ENCODE data around the gene SLC39A11.
"Not testable (repeated sequence)": the region's sequence is repeated elsewhere in the genome, so short reads cannot be mapped to it uniquely, and the experiment has no call there.

Gene SLC39A11

DNA sequence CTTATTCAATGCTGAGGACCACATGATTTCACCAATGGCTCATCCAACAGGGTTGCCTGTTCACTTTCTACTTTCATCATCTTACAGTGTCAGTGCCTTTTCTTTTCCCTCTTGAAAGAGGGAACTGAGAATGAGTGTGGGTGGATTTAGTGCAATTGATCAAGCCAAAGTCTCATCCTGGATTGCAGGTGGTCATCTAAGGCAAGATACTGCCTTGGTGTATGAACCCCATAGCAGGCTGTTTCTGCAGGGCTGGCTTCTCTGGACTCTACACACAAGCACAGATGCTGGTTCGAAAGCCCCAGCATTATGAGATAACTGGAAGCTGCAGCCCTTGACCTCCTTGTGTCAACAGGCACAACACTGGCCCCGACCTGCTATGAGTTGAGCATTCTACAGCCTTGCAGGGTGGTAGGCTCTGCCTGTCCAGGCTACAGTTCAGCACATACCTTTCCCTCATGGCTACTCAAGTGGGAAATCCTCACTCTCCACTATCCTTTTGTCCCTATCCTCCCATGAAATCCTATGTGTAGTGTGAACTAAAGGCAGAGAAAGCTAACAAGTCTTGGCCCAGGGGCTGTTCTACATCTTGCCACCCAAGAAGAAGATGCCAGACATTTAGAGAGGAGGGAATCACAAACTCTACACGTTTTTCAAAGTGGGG lies 358.7 kb downstream of the SLC39A11 start:
- no peak for DNase-seq

DNA sequence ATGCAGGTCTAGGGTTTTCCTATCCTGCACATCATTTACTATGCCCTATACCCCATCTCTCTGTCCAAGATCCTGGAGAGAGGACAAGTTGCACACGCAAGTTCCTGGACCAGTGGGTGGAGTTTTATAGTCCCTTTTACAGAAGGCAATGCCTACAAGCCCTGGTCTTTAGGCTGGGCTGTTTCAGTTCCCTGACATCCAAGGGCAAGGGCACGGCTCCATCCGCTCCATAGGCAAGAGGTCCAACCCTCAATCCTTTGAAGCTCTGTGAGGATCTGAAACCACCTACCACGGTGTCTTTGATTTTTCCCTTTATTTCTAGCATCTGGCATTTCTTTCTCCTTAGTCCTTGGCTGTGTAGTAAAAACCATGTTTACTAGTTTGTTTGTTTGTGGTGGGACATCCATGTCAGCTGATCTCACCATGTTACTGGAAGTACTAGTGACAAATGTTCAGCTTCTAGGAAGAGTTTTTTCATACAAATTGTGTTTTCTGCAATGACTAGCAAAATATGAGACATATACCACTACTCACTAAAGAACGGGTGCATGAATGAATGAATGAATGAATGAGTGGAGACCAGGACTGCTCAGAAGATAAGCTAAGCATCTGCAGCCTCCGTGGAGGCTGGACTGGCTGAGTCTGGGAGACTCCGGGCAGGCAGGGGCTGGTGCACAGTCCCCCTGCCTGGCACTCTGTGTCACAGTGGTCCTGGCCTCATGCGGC lies 359.4 kb downstream of the SLC39A11 start:
- no peak for DNase-seq

DNA sequence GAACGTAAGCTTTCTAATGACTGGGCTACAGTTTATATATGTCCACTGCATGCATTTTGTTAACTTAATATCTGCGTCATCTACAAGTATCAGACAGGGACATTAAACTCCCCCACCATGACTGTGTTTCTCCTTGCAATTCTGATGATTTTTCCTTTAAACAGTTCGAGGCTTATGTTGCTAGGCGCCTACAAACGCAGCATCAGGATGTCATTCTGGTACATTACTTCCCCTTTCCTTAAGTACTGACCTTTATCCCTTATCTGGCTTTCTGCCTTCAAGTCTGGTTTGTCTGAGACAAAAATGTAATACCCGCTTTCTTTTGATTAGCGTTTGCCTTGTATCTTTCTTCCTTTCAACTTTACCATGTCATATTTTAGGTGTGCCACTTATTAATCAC lies 362.4 kb downstream of the SLC39A11 start:
- no peak for DNase-seq

DNA sequence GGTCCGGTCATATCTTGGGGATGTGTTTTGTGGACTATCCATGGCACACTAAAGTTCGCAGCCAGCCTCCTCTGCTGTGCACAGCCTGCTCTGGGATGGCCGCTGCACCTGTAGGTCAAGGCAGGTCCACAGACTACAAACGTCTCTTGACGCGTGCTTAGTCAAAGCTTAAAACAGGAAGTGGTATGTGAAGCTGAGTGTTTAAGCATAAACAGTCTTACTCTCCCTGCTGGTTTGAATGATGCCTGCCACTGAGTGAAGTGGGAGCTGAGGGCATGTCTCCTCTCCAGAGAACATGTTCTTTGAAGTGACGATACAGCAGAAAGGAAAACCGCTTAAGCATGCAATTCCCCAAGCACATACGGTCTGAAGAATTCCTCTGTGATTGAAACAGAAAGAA lies 365.6 kb downstream of the SLC39A11 start:
- DNase-seq, result peak; percentile 48

DNA sequence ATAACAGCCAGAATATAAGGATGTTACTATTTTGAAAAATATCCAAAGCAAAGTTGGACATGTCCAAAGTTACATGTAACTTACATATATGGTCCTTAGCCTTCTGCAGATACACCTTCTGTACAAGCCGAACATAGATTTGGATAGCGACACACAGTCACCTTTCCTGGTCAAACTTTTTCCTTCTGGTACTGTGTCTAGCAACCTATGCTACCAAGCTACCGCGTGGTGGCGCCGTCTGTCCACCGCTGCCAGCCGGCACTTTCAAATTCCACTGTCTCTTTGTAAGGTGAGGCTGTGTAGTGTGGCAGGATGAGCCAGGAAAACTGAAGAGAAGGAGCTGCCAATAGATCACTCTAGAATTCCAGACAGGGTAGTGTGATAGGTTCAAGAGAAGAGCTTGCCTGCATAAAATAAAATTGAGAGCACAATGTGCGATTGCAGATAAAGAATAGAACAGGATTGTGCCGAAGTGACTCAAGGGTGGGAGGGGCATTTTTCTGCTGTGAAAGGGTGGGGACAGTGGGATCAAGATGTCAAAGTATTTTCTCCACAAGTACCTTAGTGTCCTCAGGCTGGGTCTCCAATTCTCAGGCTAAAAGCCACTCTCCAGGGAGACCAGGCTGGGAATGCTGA lies 366.9 kb downstream of the SLC39A11 start:
- peak; percentile 42 for DNase-seq

DNA sequence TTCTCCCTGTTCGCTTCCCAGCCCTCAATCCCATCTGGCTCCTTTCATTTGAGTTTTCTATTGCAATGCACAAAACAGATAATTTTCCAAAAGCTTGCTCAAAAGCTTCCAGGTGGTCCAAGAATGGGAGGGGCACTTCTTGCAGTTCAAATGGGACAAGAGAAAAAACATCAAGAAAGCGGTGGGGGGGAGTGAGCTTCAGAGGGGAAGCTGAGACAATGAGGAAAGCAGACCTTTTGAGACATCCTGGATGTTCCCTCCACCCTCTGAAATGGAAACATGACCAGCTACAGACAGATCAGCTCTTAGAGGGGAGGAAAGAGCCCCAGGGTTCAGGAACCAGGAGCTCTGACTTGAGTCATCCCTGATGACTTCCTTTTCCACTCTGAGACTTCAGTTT lies 368.2 kb downstream of the SLC39A11 start:
- no peak for DNase-seq

DNA sequence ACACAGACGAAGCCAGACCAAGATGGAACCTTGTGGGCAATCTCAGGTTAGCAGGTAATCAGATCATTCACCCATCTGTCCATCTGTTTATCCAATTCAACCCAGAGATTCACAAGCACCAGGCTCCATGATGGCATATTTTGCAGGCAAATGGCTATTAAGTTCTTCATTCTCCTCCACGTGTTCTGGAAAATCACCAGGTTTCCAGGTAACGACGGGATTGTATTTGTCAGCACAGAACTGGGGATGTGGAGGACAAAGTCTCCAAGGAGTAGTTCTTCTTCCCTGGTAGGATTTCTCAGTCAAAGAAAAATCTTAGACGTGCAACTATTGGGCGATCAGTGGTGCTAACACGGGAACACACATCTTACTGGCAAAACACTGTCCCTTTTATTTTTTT lies 368.8 kb downstream of the SLC39A11 start:
- no peak for DNase-seq

DNA sequence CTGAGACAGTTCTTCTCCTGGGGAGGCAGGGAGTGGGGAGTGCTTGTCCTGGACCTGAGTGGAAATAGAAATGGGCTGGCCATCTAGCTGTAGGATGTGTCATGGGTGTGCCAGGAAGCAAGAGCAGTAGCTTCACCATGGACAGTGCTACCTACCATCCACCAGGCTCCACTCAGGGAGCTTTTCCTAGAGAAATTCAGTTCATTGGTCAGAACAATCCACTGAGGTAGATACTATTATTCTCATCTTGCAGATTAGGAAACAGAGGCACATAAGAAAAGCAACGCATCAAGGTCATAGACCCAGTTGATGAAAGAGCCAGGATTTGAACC lies 372.0 kb downstream of the SLC39A11 start:
- DNase-seq, result no peak

DNA sequence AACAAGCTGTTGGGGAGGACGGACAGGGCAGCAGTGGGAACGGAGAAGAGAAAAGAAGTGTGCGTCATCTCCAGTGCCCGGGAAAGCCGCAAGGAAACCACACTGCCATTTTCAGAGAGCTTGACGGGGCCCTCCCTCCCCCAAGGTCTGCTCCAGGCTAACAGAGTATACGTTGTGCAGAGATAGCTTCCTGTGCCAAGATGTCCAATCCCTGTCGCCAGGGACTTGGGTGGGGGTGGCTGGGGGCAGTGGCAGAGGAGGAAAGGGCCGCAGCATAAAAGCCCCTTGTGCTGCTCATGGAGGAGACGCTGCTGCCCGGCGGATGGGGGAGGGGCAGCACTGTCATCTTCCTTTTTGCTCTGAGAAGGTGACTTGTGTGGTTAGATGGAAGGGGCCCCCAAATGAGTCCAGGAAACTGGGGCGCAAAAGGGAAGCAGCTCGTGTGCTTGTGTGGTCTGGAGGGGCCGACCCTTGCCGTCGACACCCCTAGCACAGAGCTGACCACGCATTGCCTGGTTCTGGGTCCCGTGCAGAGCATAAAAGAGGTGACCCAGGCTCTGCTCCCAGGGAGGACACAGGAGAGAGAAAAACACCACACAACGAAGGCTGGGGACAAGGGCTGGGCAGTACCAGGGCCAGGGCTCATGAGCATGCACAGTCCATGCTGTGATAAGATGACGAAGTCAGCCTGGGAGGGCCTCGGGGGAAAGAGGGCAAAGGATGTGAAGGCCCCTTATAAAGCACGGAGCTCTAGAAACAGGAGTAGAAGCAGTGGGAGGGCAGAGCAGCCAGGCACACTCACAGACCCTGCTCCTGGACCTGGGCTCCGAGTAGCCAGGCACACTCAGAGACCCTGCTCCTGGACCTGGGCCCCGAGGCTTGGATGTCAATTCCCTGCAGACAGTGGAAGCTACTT lies 372.7 kb downstream of the SLC39A11 start:
- peak; percentile 41 for DNase-seq

DNA sequence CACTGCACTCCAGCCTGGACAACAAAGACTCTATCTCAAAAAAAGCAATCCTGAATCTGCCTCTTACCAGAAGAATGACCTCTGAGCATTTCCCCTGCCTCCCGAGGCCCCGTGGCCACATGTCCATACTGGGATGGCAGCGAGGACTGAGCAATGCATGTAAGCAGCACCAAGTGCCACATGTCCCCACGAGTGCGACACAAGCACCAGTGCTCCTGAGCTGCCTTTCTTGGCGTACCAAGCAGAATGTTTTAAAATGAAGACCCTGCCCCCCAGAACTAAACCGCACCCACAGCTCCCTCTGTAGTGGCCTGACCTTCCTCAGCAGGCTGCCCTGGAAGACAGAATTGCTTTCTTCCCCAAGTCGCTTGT lies 373.3 kb downstream of the SLC39A11 start:
- DNase-seq, result no peak

DNA sequence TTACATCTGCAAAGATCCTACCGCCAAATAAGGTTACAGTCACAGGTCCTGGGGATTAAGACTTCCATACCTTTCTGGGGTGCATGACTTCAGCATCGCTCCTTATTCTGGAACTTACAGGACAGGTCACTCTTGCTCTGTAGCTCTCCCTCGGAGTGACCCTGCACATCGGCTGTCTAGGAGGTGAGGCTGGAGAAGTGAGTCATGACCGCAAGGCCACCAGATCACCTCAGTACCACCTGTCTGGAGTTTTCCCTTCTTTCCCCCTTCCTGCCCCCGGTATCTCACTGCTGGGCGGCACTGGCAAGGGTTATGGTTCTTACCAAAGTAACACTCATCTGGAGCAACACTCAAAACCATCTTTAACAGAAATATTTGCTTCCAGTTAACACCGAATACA lies 374.8 kb downstream of the SLC39A11 start:
- no peak for DNase-seq

DNA sequence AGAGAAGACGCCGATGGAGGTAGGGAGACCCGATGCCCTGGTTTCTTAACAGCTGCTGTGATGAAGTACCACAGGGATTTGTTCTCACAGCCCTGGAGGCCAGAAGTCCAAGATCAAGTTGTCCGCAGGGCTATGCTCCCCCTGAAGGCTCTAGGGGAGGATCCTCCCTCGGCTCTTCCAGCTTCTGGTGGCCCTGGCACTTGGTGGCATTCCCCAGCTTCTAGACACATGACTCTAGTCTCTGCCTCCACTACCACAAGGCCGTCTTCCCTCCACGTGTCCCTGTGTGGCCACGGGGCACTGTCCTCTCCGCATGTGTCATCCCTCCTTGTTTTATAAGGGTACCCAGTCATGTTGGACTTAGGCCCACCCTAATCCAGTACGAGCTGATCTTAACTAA lies 375.2 kb downstream of the SLC39A11 start:
- no peak for DNase-seq

DNA sequence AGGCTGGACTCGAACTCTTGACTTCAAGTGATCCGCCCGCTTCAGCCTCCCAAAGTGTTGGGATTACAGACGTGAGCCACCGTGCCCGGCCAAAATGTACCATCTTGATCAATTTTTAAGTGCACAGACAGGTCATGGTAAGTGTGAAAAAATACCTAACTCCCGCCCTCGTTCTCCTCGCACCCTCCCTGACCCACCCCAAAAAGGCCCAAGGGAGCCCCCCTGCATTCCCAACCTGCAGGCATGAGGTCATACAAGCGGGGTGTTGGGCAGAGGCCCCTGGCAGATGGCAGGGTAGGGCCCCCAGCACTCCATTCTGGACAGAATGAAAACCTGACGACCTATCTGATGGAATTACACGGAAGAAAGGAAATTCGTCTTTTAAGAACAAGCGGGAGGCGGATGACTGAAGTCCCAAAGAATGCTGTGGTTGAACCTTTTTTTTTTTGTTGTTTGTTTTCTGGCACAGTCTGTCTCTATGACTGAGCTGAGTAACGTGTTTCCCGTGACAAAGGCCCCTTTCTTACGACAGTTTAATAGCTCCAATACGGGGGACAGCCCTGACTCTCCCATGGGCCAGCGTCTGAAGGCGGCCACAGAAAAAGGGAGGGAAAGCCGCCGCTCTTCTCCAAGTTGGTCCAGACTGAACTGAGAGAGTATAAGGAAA lies 376.4 kb downstream of the SLC39A11 start:
- no peak for DNase-seq

DNA sequence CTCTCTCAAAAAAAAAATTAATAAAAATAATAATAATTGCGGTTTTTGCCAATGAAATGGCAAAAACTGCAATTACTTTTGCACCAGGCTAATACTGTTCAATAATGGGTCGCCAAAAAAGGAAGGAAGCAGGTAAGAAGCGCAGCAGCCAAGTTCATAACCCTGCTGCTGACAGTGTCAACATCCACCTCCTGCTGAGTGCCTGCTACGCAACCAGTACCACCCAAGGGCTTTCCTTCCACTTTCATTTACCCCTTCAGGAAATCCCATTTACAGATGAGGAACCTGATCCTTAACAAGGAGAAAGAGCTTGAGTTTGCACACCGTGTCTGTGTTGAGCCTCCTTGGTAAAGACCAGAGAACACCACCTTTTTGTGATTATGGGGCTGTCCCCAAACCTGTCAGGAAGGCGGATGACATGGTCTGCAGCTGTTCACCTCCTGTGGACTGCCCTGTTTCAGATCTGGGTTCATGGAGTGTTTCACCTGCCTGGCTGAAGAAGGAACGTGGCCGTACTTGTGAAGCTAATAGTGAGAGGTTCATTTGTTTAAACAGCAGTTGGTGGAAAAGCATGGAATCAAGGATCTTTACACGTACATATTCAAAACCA lies 378.0 kb downstream of the SLC39A11 start:
- DNase-seq, result no peak

DNA sequence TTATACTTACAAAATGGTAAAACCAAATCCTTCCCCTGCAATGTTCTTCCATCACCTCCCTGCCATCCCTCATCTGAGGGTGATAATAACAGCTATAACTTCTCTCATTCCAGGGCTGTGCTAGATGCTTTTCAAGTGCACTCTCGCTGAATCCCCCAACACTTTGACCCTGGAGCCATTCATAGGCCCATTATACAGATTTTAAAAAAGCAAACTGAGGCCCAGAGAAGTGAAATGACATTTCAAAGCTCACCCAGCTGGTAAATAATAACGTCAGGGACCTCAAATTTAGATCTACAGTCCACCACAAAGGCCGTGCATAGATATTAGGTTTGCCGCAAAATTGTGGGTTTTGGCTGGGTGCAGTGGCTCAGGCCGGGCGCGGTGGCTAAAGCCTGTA lies 378.8 kb downstream of the SLC39A11 start:
- DNase-seq, result no peak

DNA sequence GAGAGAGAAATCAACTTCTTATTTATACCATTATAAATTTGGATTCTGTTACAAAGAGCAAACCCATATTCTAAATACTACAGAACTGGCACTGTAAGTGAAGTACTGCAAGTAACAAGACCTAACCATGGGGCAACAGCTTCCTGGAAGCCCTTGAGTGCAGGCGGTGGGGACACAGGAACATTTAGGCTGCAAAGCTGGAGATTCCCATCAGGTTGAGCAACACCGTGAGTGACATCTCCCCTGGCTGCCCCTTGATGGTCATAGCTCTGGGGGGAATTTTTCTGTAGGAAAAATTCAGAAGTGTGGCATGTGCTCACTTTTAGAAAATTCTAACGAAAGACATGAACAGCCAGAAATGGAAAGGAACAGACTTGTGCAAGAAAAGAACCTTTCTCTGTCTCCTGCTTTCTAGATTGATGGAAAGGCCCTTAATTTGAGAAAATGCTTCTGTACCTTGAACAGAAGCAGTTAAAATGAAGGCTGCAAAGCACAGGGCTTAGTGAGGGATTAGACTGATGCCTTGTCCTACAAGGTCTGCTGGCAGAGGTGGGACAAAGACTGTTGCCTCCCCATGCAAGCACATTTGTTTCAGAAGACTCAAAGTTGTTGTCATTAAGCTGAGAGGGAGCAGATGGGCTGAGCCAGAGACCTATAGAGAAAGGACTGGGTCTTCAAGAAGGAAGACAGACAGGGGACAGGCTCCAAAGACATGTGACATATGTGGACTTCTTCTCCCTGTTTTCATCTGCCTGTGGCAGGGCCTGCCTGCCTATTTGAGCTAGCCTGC lies 380.8 kb downstream of the SLC39A11 start:
- no peak for DNase-seq

DNA sequence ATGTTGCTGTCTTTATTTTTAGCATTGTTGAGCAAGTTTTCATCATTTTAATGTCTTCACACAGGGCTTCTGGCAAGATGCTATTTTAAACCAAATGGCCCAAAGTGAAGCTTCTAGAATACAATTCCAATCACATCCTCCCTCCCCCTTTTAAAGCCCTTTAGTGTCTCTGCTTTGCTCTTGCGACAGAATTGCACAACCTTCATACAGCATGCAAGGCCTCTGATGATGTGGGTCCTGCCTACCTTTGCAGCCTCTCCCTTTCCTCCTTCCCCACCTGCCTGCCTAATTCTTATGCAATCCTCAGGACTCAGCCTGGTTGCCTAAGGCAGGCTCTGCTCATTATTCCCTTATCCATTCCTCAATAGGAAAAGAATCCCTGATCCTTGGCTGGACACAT lies 381.7 kb downstream of the SLC39A11 start:
- no peak for DNase-seq

DNA sequence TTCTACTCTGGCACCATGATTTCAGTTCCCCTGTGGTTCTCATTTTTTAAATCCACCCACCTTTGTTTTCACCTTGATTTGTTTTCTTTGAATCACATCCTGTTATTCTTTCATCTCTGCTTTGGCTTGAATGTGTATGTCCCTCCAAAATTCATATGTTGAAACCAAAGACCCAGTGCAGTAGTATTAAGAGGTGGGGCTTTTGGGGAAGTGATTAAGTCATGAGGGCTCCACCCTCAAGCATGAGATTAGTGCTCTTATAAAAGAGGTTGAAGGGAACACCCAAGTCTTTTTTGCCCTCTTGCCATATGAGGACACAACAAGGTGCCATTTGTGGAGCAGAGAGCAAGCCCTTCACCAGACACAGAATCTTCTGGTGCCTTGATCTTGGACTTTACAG lies 382.3 kb downstream of the SLC39A11 start:
- DNase-seq, result no peak

DNA sequence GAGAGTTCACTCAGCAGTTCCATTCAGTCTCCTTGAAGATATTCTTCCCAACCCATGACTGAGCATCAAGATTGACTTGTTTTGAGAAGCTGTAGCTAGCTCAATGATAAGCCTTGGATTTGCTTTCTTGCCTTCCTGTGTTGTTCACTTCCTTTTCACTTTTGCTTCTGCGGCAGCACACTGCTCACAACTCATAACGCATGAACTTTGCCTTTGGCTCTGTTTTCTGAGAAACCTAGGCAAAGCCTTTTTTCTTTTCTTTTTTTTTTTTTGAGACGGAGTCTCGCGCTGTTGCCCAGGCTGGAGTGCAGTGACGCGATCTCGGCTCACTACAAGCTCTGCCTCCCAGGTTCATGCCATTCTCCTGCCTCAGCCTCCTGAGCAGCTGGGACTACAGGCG lies 383.8 kb downstream of the SLC39A11 start:
- not testable (repeated sequence) for DNase-seq

DNA sequence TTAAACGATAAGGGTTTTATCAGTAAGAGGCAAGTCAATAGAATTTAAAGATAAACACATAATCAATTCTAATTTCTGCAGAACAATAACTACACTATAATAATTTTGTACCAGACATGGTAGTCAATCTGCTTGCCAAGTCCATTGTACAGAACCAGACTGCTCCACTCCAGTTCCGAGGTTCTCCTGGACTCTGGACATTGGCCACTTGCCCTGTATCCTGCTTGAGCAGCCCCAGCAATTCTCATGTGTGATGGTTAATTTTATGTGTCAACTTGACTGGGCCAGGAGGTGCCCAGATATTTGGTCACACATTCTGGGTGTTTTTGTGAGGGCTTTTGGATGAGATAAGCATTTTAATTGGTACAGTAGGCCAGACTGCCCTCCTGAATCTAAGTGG lies 384.6 kb downstream of the SLC39A11 start:
- no peak for DNase-seq

DNA sequence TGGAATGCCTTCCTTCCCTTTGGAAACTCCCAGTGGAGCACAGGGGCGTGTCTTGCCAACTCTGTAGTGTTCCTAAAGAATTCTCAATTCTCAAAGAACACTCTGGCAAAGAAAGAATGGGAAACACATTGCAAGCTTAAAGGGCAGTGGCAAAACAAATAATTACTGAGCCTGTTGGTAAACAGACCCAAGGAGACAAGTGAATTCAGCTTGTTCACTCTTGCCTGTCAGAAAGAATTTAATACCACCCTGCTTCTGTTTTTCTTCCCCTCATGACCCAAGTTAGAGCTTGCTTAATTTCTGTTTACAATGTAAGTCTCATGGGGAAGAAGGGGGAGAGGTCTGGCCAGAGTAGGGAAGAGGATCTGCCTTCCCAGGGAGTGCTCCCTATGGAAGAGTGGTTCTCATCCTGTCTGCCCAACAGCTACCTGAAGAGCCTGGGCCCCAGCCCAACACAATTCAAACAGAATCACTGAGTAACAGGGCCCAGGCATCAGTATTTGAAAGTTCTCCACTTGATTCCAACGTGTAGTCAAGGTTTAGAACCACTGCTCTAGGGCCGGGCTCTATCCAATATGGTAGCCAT lies 386.0 kb downstream of the SLC39A11 start:
- no peak for DNase-seq
